IMR-90 (cell line): ENCODE data around the gene OR13C5. TPM values are rescaled to one million over a fixed set of nuclear protein-coding genes. Genes with fewer than 3 reads are reported as not detected.

Experiments
- ATAC-seq: fragments of 200-7000 bp; cut with Tn5 transposase; 2 replicates; pipeline ENCODE4 v1.9.1; 2020; ENCODE audit warnings: low read depth, mild to moderate bottlenecking, moderate library complexity
- BruUV-seq: library from RNA; stranded (reverse); fragments of 400-500 nt; replicated peaks from 2 replicates; lab custom pipeline; 2021; lab: Mats Ljungman, UMichigan
- CTCF ChIA-PET: fragments of 300-600 bp; formaldehyde crosslinking; extraction: SDS; loops from one replicate; lab custom pipeline; 2021; ENCODE audit warnings: antibody characterized with exemption; lab: Yijun Ruan, JAX
- POLR2A ChIA-PET: fragments of 300-600 bp; sonication (Branson Sonifier 250); formaldehyde crosslinking; loops from one replicate; lab custom pipeline; 2022; ENCODE audit warnings: antibody characterized with exemption; ENCODE audit not compliant: unreplicated experiment; lab: Charles Lee
- DNase-seq: peaks from one replicate; pipeline ENCODE4 v3.0.0; 2013
- H2AFZ ChIP-seq: replicated peaks from 2 replicates; pipeline ENCODE3; 2013; ENCODE audit warnings: low read length, mild to moderate bottlenecking; ENCODE audit not compliant: poor library complexity
- H2AK5ac ChIP-seq: 2 replicates; pipeline ENCODE4 v1.6.1; 2013; ENCODE audit warnings: low read depth, low read length, inconsistent platforms
- H2AK9ac ChIP-seq: replicated peaks from 2 replicates; pipeline ENCODE3; 2013; ENCODE audit warnings: mild to moderate bottlenecking, low read depth, low read length, moderate library complexity; ENCODE audit not compliant: poor library complexity
- H2BK120ac ChIP-seq: 2 replicates; pipeline ENCODE4 v1.6.1; 2013; ENCODE audit warnings: low read depth, low read length, inconsistent platforms
- H2BK15ac ChIP-seq: 3 replicates; pipeline ENCODE4 v1.6.1; 2013; ENCODE audit warnings: low read depth, low read length, inconsistent platforms
- H2BK20ac ChIP-seq: 2 replicates; pipeline ENCODE4 v1.6.1; 2013; ENCODE audit warnings: low read depth, mild to moderate bottlenecking, inconsistent platforms, low read length, moderate library complexity
- H2BK5ac ChIP-seq: 2 replicates; pipeline ENCODE4 v1.6.1; 2013; ENCODE audit warnings: mild to moderate bottlenecking, low read depth, low read length, inconsistent platforms; ENCODE audit not compliant: poor library complexity, severe bottlenecking
- H3K14ac ChIP-seq: replicated peaks from 2 replicates; pipeline ENCODE4 v1.6.1; 2013; ENCODE audit warnings: low read depth, low read length, inconsistent platforms
- H3K18ac ChIP-seq: 2 replicates; pipeline ENCODE4 v1.6.1; 2013; ENCODE audit warnings: low read depth, low read length, control low read depth
- H3K23ac ChIP-seq: 2 replicates; pipeline ENCODE4 v1.6.1; 2013; ENCODE audit warnings: low read depth, low read length, inconsistent platforms
- H3K27ac ChIP-seq: 2 replicates; pipeline ENCODE4 v1.5.1; 2013; ENCODE audit warnings: mild to moderate bottlenecking, control low read depth, low read length; ENCODE audit not compliant: insufficient read depth
- H3K27me3 ChIP-seq: 2 replicates; pipeline ENCODE4 v1.6.1; 2013; ENCODE audit warnings: low read length; ENCODE audit not compliant: control insufficient read depth, insufficient read depth
- H3K36me3 ChIP-seq: 2 replicates; pipeline ENCODE4 v1.6.1; 2013; ENCODE audit warnings: low read length, mixed read lengths; ENCODE audit not compliant: control insufficient read depth, insufficient read depth
- H3K4ac ChIP-seq: 2 replicates; pipeline ENCODE4 v1.6.1; 2013; ENCODE audit warnings: low read depth, low read length, inconsistent platforms
- H3K4me1 ChIP-seq: 2 replicates; pipeline ENCODE4 v1.6.1; 2013; ENCODE audit warnings: low read length, mixed read lengths; ENCODE audit not compliant: control insufficient read depth, insufficient read depth
- H3K4me2 ChIP-seq: 2 replicates; pipeline ENCODE4 v1.6.1; 2013; ENCODE audit warnings: low read depth, mild to moderate bottlenecking, control low read depth, low read length, moderate library complexity
- H3K4me3 ChIP-seq: 2 replicates; pipeline ENCODE4 v1.5.1; 2013; ENCODE audit warnings: low read depth, mild to moderate bottlenecking, control low read depth, low read length, moderate library complexity; ENCODE audit not compliant: insufficient read depth
- H3K56ac ChIP-seq: 2 replicates; pipeline ENCODE4 v1.6.1; 2013; ENCODE audit warnings: low read length, inconsistent platforms; ENCODE audit not compliant: insufficient read depth; ENCODE audit errors: extremely low read depth
- H3K79me1 ChIP-seq, 2 experiments: 2 replicates each; pipeline ENCODE4 v1.6.1; 2013; ENCODE audit warnings: low read length in 2 of 2, inconsistent platforms in 1 of 2, low read depth in 1 of 2
- H3K9ac ChIP-seq: 2 replicates; pipeline ENCODE4 v1.6.1; 2013; ENCODE audit warnings: low read depth, low read length, control low read depth
- H3K9me1 ChIP-seq: 2 replicates; pipeline ENCODE4 v1.6.1; 2013; ENCODE audit warnings: low read length, inconsistent platforms; ENCODE audit not compliant: insufficient read depth
- H3K9me3 ChIP-seq: 2 replicates; pipeline ENCODE4 v1.6.1; 2013; ENCODE audit warnings: low read length; ENCODE audit not compliant: control insufficient read depth, insufficient read depth
- H4K20me1 ChIP-seq: 2 replicates; pipeline ENCODE4 v1.6.1; 2013; ENCODE audit warnings: low read length, inconsistent platforms; ENCODE audit not compliant: insufficient read depth
- H4K5ac ChIP-seq: 2 replicates; pipeline ENCODE4 v1.6.1; 2013; ENCODE audit warnings: mild to moderate bottlenecking, low read depth, low read length, control low read depth
- H4K8ac ChIP-seq, 2 experiments: 2 replicates each; pipeline ENCODE4 v1.6.1; 2013; ENCODE audit warnings: low read depth in 2 of 2, low read length in 2 of 2, control low read depth in 1 of 2, inconsistent platforms in 1 of 2
- H4K91ac ChIP-seq: 2 replicates; pipeline ENCODE4 v1.6.1; 2013; ENCODE audit warnings: low read depth, low read length, inconsistent platforms; ENCODE audit not compliant: insufficient read depth
- BHLHE40 ChIP-seq: fragments of 150-350 bp; IDR thresholded peaks from 2 replicates; pipeline ENCODE4 v1.6.1; 2016; ENCODE audit warnings: mild to moderate bottlenecking, low read depth, low read length
- CEBPB ChIP-seq: IDR thresholded peaks from 2 replicates; pipeline ENCODE4 v1.6.1; 2012; ENCODE audit warnings: low read depth, low read length, improper control_type of control experiment
- CHD1 ChIP-seq: IDR thresholded peaks from 2 replicates; pipeline ENCODE4 v1.6.1; 2012; ENCODE audit warnings: low read depth, low read length, improper control_type of control experiment
- CTCF ChIP-seq: conservative IDR thresholded peaks from 2 replicates; pipeline ENCODE4 v1.5.1; 2012; ENCODE audit warnings: mild to moderate bottlenecking, low read depth, low read length, improper control_type of control experiment
- ELK1 ChIP-seq: fragments of 150-350 bp; IDR thresholded peaks from 2 replicates; pipeline ENCODE4 v1.6.1; 2016; ENCODE audit warnings: low read depth, mild to moderate bottlenecking, low read length, moderate library complexity, borderline replicate concordance
- FOS ChIP-seq: fragments of 150-350 bp; IDR thresholded peaks from 2 replicates; pipeline ENCODE4 v1.6.1; 2016; ENCODE audit warnings: low read depth, low read length
- MAFK ChIP-seq: IDR thresholded peaks from 2 replicates; pipeline ENCODE4 v1.6.1; 2012; ENCODE audit warnings: low read depth, low read length, improper control_type of control experiment
- MAZ ChIP-seq: IDR thresholded peaks from 2 replicates; pipeline ENCODE4 v1.6.1; 2012; ENCODE audit warnings: low read depth, mild to moderate bottlenecking, low read length, improper control_type of control experiment, moderate library complexity, borderline replicate concordance
- MXI1 ChIP-seq: IDR thresholded peaks from 2 replicates; pipeline ENCODE4 v1.6.1; 2012; ENCODE audit warnings: low read depth, mild to moderate bottlenecking, low read length, moderate library complexity, borderline replicate concordance
- NFE2L2 ChIP-seq: fragments of 150-350 bp; IDR thresholded peaks from 2 replicates; pipeline ENCODE4 v1.6.1; 2016; ENCODE audit warnings: low read depth, mild to moderate bottlenecking, low read length
- POLR2A ChIP-seq: IDR thresholded peaks from 2 replicates; pipeline ENCODE4 v1.6.1; 2012; ENCODE audit warnings: mild to moderate bottlenecking, low read depth, low read length
- RAD21 ChIP-seq: IDR thresholded peaks from 2 replicates; pipeline ENCODE4 v1.6.1; 2012; ENCODE audit warnings: low read length, improper control_type of control experiment
- RCOR1 ChIP-seq: IDR thresholded peaks from 2 replicates; pipeline ENCODE4 v1.6.1; 2012; ENCODE audit warnings: mild to moderate bottlenecking, low read length, improper control_type of control experiment; ENCODE audit not compliant: insufficient replicate concordance
- RFX5 ChIP-seq: IDR thresholded peaks from 2 replicates; pipeline ENCODE4 v1.8.0; 2012; ENCODE audit warnings: low read depth, mild to moderate bottlenecking, low read length, moderate library complexity
- SMC3 ChIP-seq: fragments of 150-350 bp; IDR thresholded peaks from 2 replicates; pipeline ENCODE4 v1.6.1; 2016; ENCODE audit warnings: low read depth, mild to moderate bottlenecking, antibody characterized with exemption, low read length, moderate library complexity
- WGBS, 2 experiments: methylation state at CpG; one replicate each; pipeline versions ENCODE4 v1.1.5 to v1.1.7; 2013; ENCODE audit warnings: missing lambda C conversion rate in 2 of 2; ENCODE audit not compliant: insufficient read length in 1 of 2; ENCODE audit errors: extremely low coverage in 2 of 2; 5-methylcytosine and 5-hydroxymethylcytosine counted together
- dilution Hi-C: fragments of 300-500 bp; cut with HindIII; formaldehyde crosslinking; loops from one replicate; pipeline ENCODE4 v1.14.3; 2018; ENCODE audit warnings: low sequenced_read_pairs; ENCODE audit not compliant: unreplicated experiment
- in situ Hi-C: fragments of 300-500 bp; cut with MboI; formaldehyde crosslinking; loops from 3 replicates; pipeline ENCODE4 v1.14.3; 2019; ENCODE audit warnings: low sequenced_read_pairs, inconsistent platforms, mixed read lengths
- intact Hi-C: fragments of 100-400 bp; cut with micrococcal nuclease; formaldehyde crosslinking; loops from 2 replicates; pipeline ENCODE4 v1.10.0; 2022
- polyA plus RNA-seq, 3 experiments: library from polyadenylated mRNA; depleted of rRNA; stranded (reverse); fragments of >200 nt; gene quantifications; 2 replicates each; pipeline ENCODE4 v1.2.3, GENCODE V29; 2012; ENCODE audit warnings: low replicate concordance in 1 of 3
- total RNA-seq: library from RNA; depleted of rRNA; stranded (reverse); fragments of >200 nt; gene quantifications from 2 replicates; pipeline ENCODE4 v1.2.3, GENCODE V29; 2012
- TF ChIP-seq, protein P1 (sequence below): fragments of 150-350 bp; IDR thresholded peaks from 2 replicates; pipeline ENCODE4 v1.6.1; 2017; ENCODE audit warnings: mild to moderate bottlenecking, antibody characterized with exemption, low read length, low read depth

The OR13C5 gene
- total and polyA plus RNA-seq, 2 of the 4 experiments (the other 2 are of a cell fraction), result not detected

- Histone ChIP-seq H3K27me3 (no peaks in the 10 kb centered on the region), H3K4ac (no peak overlapping the region), H3K79me1 (no peaks in the 10 kb centered on the region), H3K4me2 (no peak overlapping the region), H3K27ac (no peak overlapping the region), H2BK5ac (no peak overlapping the region), H3K9ac (no peak overlapping the region), H4K5ac (no peak overlapping the region), H2AK9ac (no peak overlapping the region), H3K4me1 (no peaks in the 10 kb centered on the region), H2BK20ac (no peak overlapping the region), H3K9me3 (peaks cover 3% of the 10 kb centered on the region; the same call in 1 of the 2 replicates), H4K8ac (no peak overlapping the region), H2BK15ac (no peak overlapping the region), H3K9me1 (no peaks in the 10 kb centered on the region), H3K36me3 (no peaks in the 10 kb centered on the region), H4K91ac (no peak overlapping the region), H4K20me1 (no peaks in the 10 kb centered on the region), H3K18ac (no peak overlapping the region), H2AFZ (no peak overlapping the region), H3K56ac (no peak overlapping the region), H3K23ac (no peak overlapping the region), H3K4me3 (no peak overlapping the region), H2BK120ac (no peak overlapping the region), H3K14ac (no peak overlapping the region), H2AK5ac (no peak overlapping the region)
- intact Hi-C loops (no loop called here), in situ Hi-C loops (no loop called here), dilution Hi-C loops (no loop called here)
- no TSS peak for BruUV-seq
- CTCF ChIA-PET, result no interaction called here
- POLR2A ChIA-PET, result no interaction called here
- no peak for DNase-seq
- ATAC-seq, result no peak
- WGBS, 2 experiments, result no CpG with 5 or more reads among the region's 1 CpG
- TF ChIP-seq, protein P1, sequence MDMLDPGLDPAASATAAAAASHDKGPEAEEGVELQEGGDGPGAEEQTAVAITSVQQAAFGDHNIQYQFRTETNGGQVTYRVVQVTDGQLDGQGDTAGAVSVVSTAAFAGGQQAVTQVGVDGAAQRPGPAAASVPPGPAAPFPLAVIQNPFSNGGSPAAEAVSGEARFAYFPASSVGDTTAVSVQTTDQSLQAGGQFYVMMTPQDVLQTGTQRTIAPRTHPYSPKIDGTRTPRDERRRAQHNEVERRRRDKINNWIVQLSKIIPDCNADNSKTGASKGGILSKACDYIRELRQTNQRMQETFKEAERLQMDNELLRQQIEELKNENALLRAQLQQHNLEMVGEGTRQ, result no peak
- TF ChIP-seq MAFK, result no peak
- TF ChIP-seq RCOR1, result no peak
- no peak for TF ChIP-seq ELK1
- no peak for TF ChIP-seq POLR2A
- TF ChIP-seq BHLHE40, result no peak
- no peak for TF ChIP-seq RFX5
- no peak for TF ChIP-seq MXI1
- no peak for TF ChIP-seq SMC3
- TF ChIP-seq CTCF, result no peak
- TF ChIP-seq RAD21, result no peak
- TF ChIP-seq CHD1, result no peak
- no peak for TF ChIP-seq NFE2L2
- no peak for TF ChIP-seq MAZ
- no peak for TF ChIP-seq CEBPB
- TF ChIP-seq FOS, result no peak
Measured at GRCh38 chr9:104553261-104553660, 46.0 kb downstream of the OR13C5 start.
